AG04449 (cell line): ENCODE data around the gene FAM222B.

Experiments used
- CTCF ChIA-PET: fragments of 350-600 bp; formaldehyde crosslinking; extraction: SDS; loops from one replicate; lab custom pipeline; 2021; ENCODE audit warnings: antibody characterized with exemption; lab: Yijun Ruan, JAX
- POLR2A ChIA-PET: fragments of 400-600, 350-600 bp; formaldehyde crosslinking; extraction: SDS; loops from one replicate; lab custom pipeline; 2020; ENCODE audit warnings: antibody characterized with exemption, inconsistent platforms; lab: Yijun Ruan, JAX
- DNase-seq: peaks from one replicate; pipeline ENCODE4 v3.0.0-alpha.2; 2010; ENCODE audit warnings: low read depth, low spot score
- H3K4me3 ChIP-seq: 2 replicates; pipeline ENCODE4 v1.5.1; 2011; ENCODE audit warnings: low read depth, mild to moderate bottlenecking, control low read depth, low read length
- TF ChIP-seq, protein P1 (sequence below): IDR thresholded peaks from one replicate; pipeline ENCODE4 v1.5.1; 2011; ENCODE audit warnings: mild to moderate bottlenecking, moderate library complexity, low read length, control low read depth, inconsistent platforms; ENCODE audit not compliant: insufficient read depth; ENCODE audit errors: missing control alignments

Gene FAM222B

DNA sequence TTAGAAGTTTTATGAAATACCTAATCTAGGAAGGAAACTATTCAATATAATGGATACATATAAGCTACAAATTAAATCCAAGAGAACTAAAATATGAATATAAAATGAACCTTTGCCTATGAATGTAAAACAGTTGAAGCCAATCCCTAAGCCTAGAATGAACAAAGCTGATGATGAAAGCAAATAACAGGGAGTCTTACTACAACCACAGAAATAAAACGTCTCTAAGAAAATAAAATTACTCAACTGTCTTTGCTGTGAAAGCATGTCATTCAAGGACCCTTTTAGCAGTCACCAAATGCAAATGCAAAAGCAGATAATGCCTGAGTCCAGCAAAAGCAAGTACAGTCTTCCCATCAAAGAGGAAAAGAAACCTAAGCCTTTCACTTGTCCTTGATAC, 23.0 kb downstream of the FAM222B start:
- TF ChIP-seq, protein P1, sequence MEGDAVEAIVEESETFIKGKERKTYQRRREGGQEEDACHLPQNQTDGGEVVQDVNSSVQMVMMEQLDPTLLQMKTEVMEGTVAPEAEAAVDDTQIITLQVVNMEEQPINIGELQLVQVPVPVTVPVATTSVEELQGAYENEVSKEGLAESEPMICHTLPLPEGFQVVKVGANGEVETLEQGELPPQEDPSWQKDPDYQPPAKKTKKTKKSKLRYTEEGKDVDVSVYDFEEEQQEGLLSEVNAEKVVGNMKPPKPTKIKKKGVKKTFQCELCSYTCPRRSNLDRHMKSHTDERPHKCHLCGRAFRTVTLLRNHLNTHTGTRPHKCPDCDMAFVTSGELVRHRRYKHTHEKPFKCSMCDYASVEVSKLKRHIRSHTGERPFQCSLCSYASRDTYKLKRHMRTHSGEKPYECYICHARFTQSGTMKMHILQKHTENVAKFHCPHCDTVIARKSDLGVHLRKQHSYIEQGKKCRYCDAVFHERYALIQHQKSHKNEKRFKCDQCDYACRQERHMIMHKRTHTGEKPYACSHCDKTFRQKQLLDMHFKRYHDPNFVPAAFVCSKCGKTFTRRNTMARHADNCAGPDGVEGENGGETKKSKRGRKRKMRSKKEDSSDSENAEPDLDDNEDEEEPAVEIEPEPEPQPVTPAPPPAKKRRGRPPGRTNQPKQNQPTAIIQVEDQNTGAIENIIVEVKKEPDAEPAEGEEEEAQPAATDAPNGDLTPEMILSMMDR = no peak
- CTCF ChIA-PET = interaction anchor here (0.9 to 1.3 kb wide), 2 partner anchors 18 to 56 kb away, joined by 3 to 4 read pairs; no protein-coding TSS in a partner anchor
- POLR2A ChIA-PET = no interaction called here
- H3K4me3 ChIP-seq = no peak overlapping the region
- DNase-seq = no peak

DNA sequence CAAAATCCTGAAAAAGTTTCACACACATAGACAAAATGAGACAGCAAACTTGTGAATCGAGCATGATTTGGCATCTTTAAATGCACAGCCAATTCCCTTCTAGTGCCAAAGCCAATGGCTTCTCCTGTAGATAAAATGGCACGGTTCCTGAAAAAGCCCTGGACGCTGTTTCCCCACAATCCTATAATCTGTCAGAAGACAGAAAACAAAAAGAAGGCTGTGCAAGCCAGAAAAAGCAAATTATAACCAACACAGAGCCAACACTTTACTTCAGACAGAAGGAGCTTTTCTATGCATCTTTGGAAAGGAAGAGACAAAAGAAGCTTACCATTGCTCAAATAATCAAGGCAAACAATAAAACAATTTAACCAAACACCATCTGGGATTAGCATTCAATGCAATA, 23.8 kb downstream of the FAM222B start:
- ChIA-PET CTCF (interaction anchor here (0.9 to 1.1 kb wide), 2 partner anchors 9 to 19 kb away, joined by 3 read pairs; no protein-coding TSS in a partner anchor), POLR2A (no interaction called here)
- H3K4me3 ChIP-seq = no peak overlapping the region

GRCh38 chr17:28816540-28816939, 26.1 kb downstream of the FAM222B start:
- ChIA-PET POLR2A (no interaction called here), CTCF (no interaction called here)
- TF ChIP-seq, protein P1 = no peak
- DNase-seq = no peak
- no peak overlapping the region for H3K4me3 ChIP-seq

More for the DNA sequence above, 23.8 kb downstream of the FAM222B start:
- TF ChIP-seq, protein P1 = no peak
- DNase-seq = no peak

DNA sequence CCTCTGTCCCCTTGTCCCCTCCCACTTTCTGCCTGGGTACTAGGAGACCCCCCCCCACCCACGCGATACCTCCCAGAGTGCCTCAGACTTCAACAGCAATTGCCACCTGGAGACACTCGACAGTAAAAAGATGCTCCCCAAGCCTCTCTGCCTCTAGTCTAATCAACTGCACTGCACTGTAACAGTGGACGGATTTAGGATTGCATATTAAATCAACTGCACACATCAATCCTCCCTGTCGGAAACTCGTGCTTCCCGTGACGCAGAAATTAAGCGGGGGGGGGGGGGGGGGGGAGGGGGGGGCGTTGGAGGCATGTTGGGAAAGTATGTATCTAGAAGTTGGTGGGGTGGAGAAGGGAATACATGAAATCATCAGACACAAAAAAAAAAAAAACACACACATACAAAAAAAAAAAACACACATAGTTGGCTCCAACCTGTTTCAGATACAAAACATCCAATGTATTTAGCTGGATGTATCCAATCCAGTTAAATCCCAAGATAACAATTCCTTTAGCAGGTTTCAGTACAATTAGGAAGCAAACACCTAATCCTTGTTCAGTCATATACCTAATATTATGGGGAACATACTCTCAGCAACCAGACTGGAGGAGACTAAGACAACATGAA, 29.7 kb downstream of the FAM222B start:
- H3K4me3 ChIP-seq = peak overlapping the region; percentile 90
- ChIA-PET CTCF (no interaction called here), POLR2A (interaction anchor here (0.5 kb wide), 1 partner anchor 93 kb away, joined by 3 read pairs; the partner anchor contains the start of gene RPL23A)
- TF ChIP-seq, protein P1 = no peak
- DNase-seq = no peak

DNA sequence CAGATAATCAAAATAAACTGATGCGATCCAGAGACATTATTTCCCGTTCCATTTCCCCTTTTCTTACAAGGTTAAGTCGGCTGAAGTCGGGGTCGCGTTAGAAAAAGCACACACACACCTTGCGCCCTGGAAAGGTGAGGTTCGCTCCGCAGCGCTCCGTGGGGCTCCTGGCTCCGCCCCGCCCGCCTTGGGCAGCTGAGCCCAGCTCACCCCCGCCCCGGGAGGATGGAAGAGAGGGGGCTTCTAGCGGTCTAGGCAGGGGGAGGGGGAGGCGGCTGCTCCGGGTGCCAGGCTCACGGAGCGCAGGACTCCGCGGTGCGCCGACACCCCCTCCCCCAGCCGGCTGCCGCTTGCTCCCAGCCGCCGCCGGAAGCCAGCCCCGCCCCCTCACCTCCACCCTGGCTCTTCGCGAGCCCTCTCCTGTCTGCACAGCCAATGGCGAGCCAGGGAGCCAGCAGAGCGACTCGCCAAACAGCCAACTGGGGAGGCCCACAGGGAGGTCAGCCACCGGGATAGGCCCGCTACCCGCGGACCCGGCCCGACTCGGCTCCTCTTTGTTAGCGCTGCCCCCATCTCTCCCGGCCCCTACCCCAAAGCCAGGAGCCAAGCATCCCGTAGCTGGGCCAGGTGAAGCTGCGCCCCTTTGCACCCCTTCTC, 30.4 kb downstream of the FAM222B start:
- peak overlapping the region; percentile 90 for H3K4me3 ChIP-seq
- CTCF ChIA-PET = interaction anchor here (1.0 to 2.7 kb wide), 4 partner anchors 49 to 142 kb away, joined by 3 to 13 read pairs (median 4); no protein-coding TSS in a partner anchor
- TF ChIP-seq, protein P1 = no peak
- DNase-seq = peak; percentile 70
- POLR2A ChIA-PET = interaction anchor here (0.5 kb wide), 1 partner anchor 93 kb away, joined by 3 read pairs; the partner anchor contains the start of gene RPL23A

DNA sequence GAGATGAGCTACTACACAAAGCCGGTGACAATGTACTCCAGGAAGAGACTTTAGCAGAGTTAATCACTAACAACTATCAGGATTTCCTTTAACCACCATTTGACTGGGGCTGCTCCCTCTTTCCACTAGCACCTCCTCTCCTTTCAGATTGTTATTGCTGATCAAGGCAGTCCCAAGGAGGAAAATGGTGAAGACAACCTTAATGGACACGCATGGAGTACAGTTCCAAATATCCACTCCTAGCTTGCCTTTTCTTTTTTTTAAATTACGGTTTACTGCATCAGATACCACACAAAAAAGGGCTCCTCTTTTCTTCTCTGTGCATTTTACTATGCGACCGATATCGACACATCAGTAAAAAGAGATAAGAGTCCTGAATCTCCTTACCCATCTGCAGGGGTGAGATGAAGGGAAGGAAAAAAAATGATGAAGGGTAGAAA, 30.9 kb downstream of the FAM222B start:
- DNase-seq = no peak
- ChIA-PET CTCF (interaction anchor here (1.0 to 2.7 kb wide), 6 partner anchors 9 to 142 kb away, joined by 3 to 13 read pairs (median 3); partner anchors contain the start of gene FLOT2), POLR2A (interaction anchor here (0.6 kb wide), 2 partner anchors 67 to 85 kb away, joined by 3 read pairs; no protein-coding TSS in a partner anchor)
- H3K4me3 ChIP-seq = peak overlapping the region; percentile 90
- TF ChIP-seq, protein P1 = no peak
